SKM-1 treated with dmso at 0.1 percent for 144 hours (cell line): Measurements from ENCODE around the gene TNNC1.

ENCODE experiments used
- DNase-seq: peaks from one replicate; lab custom pipeline; 2025; ENCODE audit not compliant: unreplicated experiment; lab: John Stamatoyannopoulos, UW

TNNC1 gene

GRCh38 chr3:52453496-52454249 lies at the start of gene TNNC1:
TNNC1 (minus strand) TSS chr3:52454041; CDS start chr3:52454015, 26 bp downstream.
- DNase-seq, result no peak

- DNase-seq, result no peak
Observed at GRCh38 chr3:52502808-52503350, 49.0 kb upstream of the TNNC1 start.

GRCh38 chr3:52502001-52502400 lies 48.2 kb upstream of the TNNC1 start:
- DNase-seq, result no peak

- no peak for DNase-seq
Observed at GRCh38 chr3:52501046-52501445, 47.2 kb upstream of the TNNC1 start.

- peak; percentile 97 for DNase-seq
Observed at GRCh38 chr3:52498137-52499054, 44.6 kb upstream of the TNNC1 start.

GRCh38 chr3:52495777-52496602 lies 42.1 kb upstream of the TNNC1 start:
- DNase-seq, result no peak

GRCh38 chr3:52494886-52495495 lies 41.1 kb upstream of the TNNC1 start, which contains the start of gene STAB1:
STAB1 (plus strand) TSS chr3:52495338; CDS start chr3:52495414, 76 bp downstream.
- DNase-seq, result no peak

- no peak for DNase-seq
Observed at GRCh38 chr3:52494445-52494844, 40.6 kb upstream of the TNNC1 start.

GRCh38 chr3:52493232-52494017 lies 39.6 kb upstream of the TNNC1 start:
- no peak for DNase-seq

GRCh38 chr3:52492059-52492458 lies 38.2 kb upstream of the TNNC1 start:
- no peak for DNase-seq

GRCh38 chr3:52490939-52491526 lies 37.2 kb upstream of the TNNC1 start:
- no peak for DNase-seq

GRCh38 chr3:52490035-52490938 lies 36.4 kb upstream of the TNNC1 start:
- DNase-seq, result no peak

- DNase-seq, result no peak
Observed at GRCh38 chr3:52489453-52489852, 35.6 kb upstream of the TNNC1 start.

GRCh38 chr3:52488746-52489145 lies 34.9 kb upstream of the TNNC1 start:
- no peak for DNase-seq

- no peak for DNase-seq
Observed at GRCh38 chr3:52487788-52488691, 34.2 kb upstream of the TNNC1 start.

GRCh38 chr3:52487050-52487787 lies 33.4 kb upstream of the TNNC1 start:
- no peak for DNase-seq
